Endothelial cell of umbilical vein (primary cell): ENCODE measurements around the gene CPSF3. TPM values are rescaled to one million over a fixed set of nuclear protein-coding genes. Genes with fewer than 3 reads are reported as not detected.

ENCODE experiments used
- BruUV-seq: library from RNA; stranded (reverse); fragments of 400-500 nt; replicated peaks from 2 replicates; lab custom pipeline; 2021; lab: Mats Ljungman, UMichigan
- CTCF ChIA-PET: fragments of 300-600, 350-600 bp; sonication (Branson Sonifier 250); formaldehyde crosslinking; loops from one replicate; lab custom pipeline; 2021; ENCODE audit warnings: antibody characterized with exemption, inconsistent platforms; lab: Charles Lee
- POLR2A ChIA-PET: fragments of 300-600, 350-600 bp; sonication (Branson Sonifier 250); formaldehyde crosslinking; loops from one replicate; lab custom pipeline; 2021; ENCODE audit warnings: antibody characterized with exemption, inconsistent platforms; lab: Charles Lee
- DNase-seq: peaks from one replicate; pipeline ENCODE4 v3.0.0-alpha.2; 2011; ENCODE audit warnings: low read depth, low spot score
- FAIRE-seq: peaks from 2 replicates; lab custom pipeline; 2011; peaks lifted over from hg19 to GRCh38; lab: Jason Lieb, UNC
- H2AFZ ChIP-seq: 2 replicates; pipeline ENCODE4 v1.6.0; 2012; ENCODE audit warnings: low read depth, low read length, control low read depth, inconsistent platforms
- H3K27ac ChIP-seq: 2 replicates; pipeline ENCODE4 v1.5.1; 2011; ENCODE audit warnings: low read depth, mild to moderate bottlenecking, control low read depth, low read length, moderate library complexity; ENCODE audit not compliant: insufficient read depth
- H3K27me3 ChIP-seq, 2 experiments: 2 replicates each; pipeline versions ENCODE4 v1.6.0 to v1.6.1; 2011; ENCODE audit warnings: low read length in 2 of 2, mixed read lengths in 1 of 2; ENCODE audit not compliant: control insufficient read depth in 2 of 2, insufficient read depth in 2 of 2
- H3K36me3 ChIP-seq, 2 experiments: 2 replicates in 1 of 2; 3 replicates in 1 of 2; pipeline ENCODE4 v1.5.1; 2011; ENCODE audit warnings: low read length in 2 of 2, mild to moderate bottlenecking in 1 of 2, moderate library complexity in 1 of 2; ENCODE audit not compliant: control insufficient read depth in 2 of 2, insufficient read depth in 2 of 2; ENCODE audit errors: extremely low read depth in 1 of 2
- H3K4me1 ChIP-seq: 3 replicates; pipeline ENCODE4 v1.5.1; 2011; ENCODE audit warnings: mild to moderate bottlenecking, low read length; ENCODE audit not compliant: control insufficient read depth, insufficient read depth; ENCODE audit errors: extremely low read depth
- H3K4me2 ChIP-seq: 2 replicates; pipeline ENCODE4 v1.6.1; 2011; ENCODE audit warnings: low read length, control low read depth, mixed read lengths; ENCODE audit not compliant: insufficient read depth
- H3K4me3 ChIP-seq, 3 experiments: fragments of 200-600 bp in 1 of 3; sonication (generic), shearing (Covaris generic) in 1 of 3; replicated peaks in 1 of 3; 2 replicates each; pipeline ENCODE4 v1.5.1; 2011 to 2016; ENCODE audit warnings: control low read depth in 3 of 3, low read length in 3 of 3, mild to moderate bottlenecking in 2 of 3, inconsistent platforms in 1 of 3, low read depth in 1 of 3, moderate library complexity in 1 of 3; ENCODE audit not compliant: insufficient read depth in 1 of 3
- H3K79me2 ChIP-seq: 2 replicates; pipeline ENCODE4 v1.6.0; 2012; ENCODE audit warnings: low read length, inconsistent platforms; ENCODE audit not compliant: control insufficient read depth, insufficient read depth
- H3K9ac ChIP-seq: replicated peaks from 2 replicates; pipeline ENCODE3; 2011; ENCODE audit warnings: low read length, control low read depth; ENCODE audit not compliant: insufficient read depth; ENCODE audit errors: extremely low read depth
- H3K9me1 ChIP-seq: replicated peaks from 3 replicates; pipeline ENCODE4 v1.6.0; 2011; ENCODE audit warnings: mild to moderate bottlenecking, low read length; ENCODE audit not compliant: control insufficient read depth, insufficient read depth; ENCODE audit errors: extremely low read depth
- H3K9me3 ChIP-seq: replicated peaks from 2 replicates; pipeline ENCODE4 v1.5.1; 2012; ENCODE audit warnings: low read length, inconsistent platforms; ENCODE audit not compliant: control insufficient read depth, insufficient read depth
- H4K20me1 ChIP-seq: replicated peaks from 2 replicates; pipeline ENCODE3; 2011; ENCODE audit warnings: mild to moderate bottlenecking, low read length; ENCODE audit not compliant: control insufficient read depth, insufficient read depth; ENCODE audit errors: extremely low read depth
- EZH2 ChIP-seq: IDR thresholded peaks from 2 replicates; pipeline ENCODE4 v1.6.1; 2012; ENCODE audit warnings: borderline replicate concordance, low read depth, mild to moderate bottlenecking, moderate library complexity, low read length, inconsistent platforms; ENCODE audit not compliant: severe bottlenecking
- FOS ChIP-seq: IDR thresholded peaks from 2 replicates; pipeline ENCODE4 v1.6.1; 2011; ENCODE audit warnings: mild to moderate bottlenecking, low read length, moderate library complexity, borderline replicate concordance; ENCODE audit not compliant: insufficient read depth
- MYC ChIP-seq: IDR thresholded peaks from one replicate; pipeline ENCODE4 v1.6.1; 2011; ENCODE audit warnings: mild to moderate bottlenecking, low read depth, low read length
- POLR2AphosphoS5 ChIP-seq: IDR thresholded peaks from 2 replicates; pipeline ENCODE4 v1.6.1; 2012; ENCODE audit warnings: low read depth, mild to moderate bottlenecking, control low read depth, low read length, moderate library complexity; ENCODE audit not compliant: insufficient read depth
- dilution Hi-C: fragments of 300-500 bp; cut with MboI; formaldehyde crosslinking; loops from one replicate; pipeline ENCODE4 v1.15.0; 2019; ENCODE audit warnings: low sequenced_read_pairs; ENCODE audit not compliant: extremely low pct_ligation_motif_present
- intact Hi-C: fragments of 100-400 bp; cut with micrococcal nuclease; formaldehyde crosslinking; loops from one replicate; pipeline ENCODE4 v1.10.0; 2022
- polyA plus RNA-seq, 4 experiments: library from polyadenylated mRNA; depleted of rRNA in 3 of 4; stranded (reverse) in 3 of 4; unstranded in 1 of 4; fragments of >200 nt; gene quantifications; 2 replicates each; pipeline versions ENCODE4 v1.2.1 to v1.2.3, GENCODE V29; 2011 to 2012; ENCODE audit warnings: missing spikeins in 1 of 4
- total RNA-seq: library from RNA; stranded (reverse); gene quantifications from 2 replicates; pipeline ENCODE4 v1.2.3, GENCODE V29; 2021
- TF ChIP-seq, protein P1 (sequence below): IDR thresholded peaks from 2 replicates; pipeline ENCODE4 v1.6.1; 2011; ENCODE audit not compliant: insufficient read depth, insufficient read length

Gene CPSF3
- total and polyA plus RNA-seq, 2 donors (not counting 3 experiments of a cell fraction or from before 2014, with no cell fraction given) = 13.7 to 35.6 TPM

DNA sequence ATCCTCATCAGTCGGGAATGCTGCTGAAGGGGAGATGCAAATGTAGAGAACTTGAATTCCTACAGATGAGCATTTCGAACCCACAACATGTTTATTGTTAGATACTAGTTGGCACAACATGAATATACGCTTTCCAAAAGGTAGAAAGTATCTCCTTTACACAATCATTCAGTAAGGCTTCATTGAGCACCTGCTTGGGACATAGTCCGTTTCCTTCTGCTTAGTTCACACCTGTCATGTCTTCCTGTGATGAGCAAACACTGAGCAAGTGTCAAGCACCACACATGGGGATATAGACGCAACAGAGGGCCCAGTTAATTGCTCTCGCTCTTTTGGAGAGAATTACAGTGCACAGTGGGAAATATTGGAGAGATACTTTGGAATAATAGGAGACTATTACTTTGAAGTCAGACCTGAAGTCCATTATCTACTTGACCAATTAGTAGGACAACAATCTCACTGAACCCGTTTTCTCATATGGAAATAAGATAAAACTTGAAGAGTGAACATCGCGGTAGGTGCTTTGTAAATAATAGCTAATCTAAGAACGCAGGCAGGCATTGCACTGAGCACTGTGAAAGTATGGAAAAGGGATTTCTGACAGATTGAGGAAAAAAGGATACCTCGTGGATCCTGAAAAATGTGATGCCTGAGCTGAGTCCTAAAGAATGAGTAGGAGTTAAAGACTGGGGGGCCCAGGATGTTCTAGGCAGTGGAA, 1.2 kb downstream of the CPSF3 start:
- Histone ChIP-seq H3K27ac (no peak overlapping the region), H3K4me1 (peaks cover 16% of the 10 kb centered on the region), H3K9me1 (no peaks in the 10 kb centered on the region), H3K4me2 (peak overlapping the region; percentile 86), H4K20me1 (no peaks in the 10 kb centered on the region), H2AFZ (peak overlapping the region; percentile 80), H3K27me3 (no peaks in the 10 kb centered on the region), H3K9me3 (no peaks in the 10 kb centered on the region), H3K79me2 (peaks cover 40% of the 10 kb centered on the region), H3K9ac (peak overlapping the region; percentile 90), H3K36me3 (no peaks in the 10 kb centered on the region), H3K4me3 (peak overlapping the region; percentile 52 to 98 (median 75))
- no TSS peak for BruUV-seq
- TF ChIP-seq, protein P1, sequence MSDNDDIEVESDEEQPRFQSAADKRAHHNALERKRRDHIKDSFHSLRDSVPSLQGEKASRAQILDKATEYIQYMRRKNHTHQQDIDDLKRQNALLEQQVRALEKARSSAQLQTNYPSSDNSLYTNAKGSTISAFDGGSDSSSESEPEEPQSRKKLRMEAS = no peak
- TF ChIP-seq MYC (no peak), POLR2AphosphoS5 (no peak)
- dilution Hi-C loops = no loop called here
- ChIA-PET POLR2A (interaction anchor here (0.5 kb wide), 1 partner anchor 22 kb away, joined by 3 read pairs; no protein-coding TSS in a partner anchor), CTCF (interaction anchor here (1.6 kb wide), 1 partner anchor 97 kb away, joined by 3 read pairs; no protein-coding TSS in a partner anchor)
- no peak for DNase-seq
- intact Hi-C loops = loop anchor here (5.0 kb wide), 2 partner anchors 187 to 217 kb away; partner anchors contain the start of gene ASAP2
- no peak for FAIRE-seq

DNA sequence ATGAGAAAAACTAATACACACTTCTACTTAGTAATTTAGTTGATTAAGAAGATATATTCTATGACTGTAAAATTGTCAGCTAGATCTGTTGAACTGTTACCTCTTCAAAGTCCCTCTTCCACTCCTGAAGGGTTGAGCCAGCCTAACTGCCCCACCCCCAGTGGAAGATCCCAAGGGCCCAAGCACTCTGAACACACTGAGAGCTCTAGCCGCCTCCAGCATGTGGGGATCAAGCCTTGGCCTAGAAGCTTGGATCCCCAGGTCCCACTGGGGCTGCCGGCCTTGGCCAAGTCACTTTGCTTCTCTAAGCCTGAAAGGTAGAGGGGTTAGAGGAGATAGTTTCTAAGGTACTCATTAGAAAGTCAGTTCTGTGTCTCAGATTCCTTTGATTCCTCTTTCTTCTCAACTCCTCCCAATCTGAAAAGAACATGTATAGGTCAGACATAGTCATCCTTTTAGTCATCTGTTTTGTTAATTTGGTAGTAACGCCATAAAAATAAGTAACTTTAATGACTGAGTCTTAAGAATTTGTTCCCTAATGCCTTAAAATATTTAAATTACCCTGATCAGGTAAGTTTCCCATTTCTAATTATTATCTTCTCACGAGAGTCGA, 5.6 kb downstream of the CPSF3 start:
- DNase-seq (no peak), FAIRE-seq (no peak)
- intact Hi-C loops = no loop called here
- no peak overlapping the region for H3K4me3 ChIP-seq
- no peak overlapping the region for H2AFZ ChIP-seq
- no peaks in the 10 kb centered on the region for H3K9me3 ChIP-seq
- peaks cover 14% of the 10 kb centered on the region for H3K4me1 ChIP-seq
- H3K79me2 ChIP-seq = peaks cover 10% of the 10 kb centered on the region
- no peaks in the 10 kb centered on the region for H3K36me3 ChIP-seq
- BruUV-seq = no TSS peak
- no peak overlapping the region for H3K4me2 ChIP-seq
- H3K9me1 ChIP-seq = no peaks in the 10 kb centered on the region
- TF ChIP-seq FOS (no peak), EZH2 (no peak)
- no peaks in the 10 kb centered on the region for H3K27me3 ChIP-seq
- no peak overlapping the region for H3K9ac ChIP-seq
- CTCF ChIA-PET = no interaction called here
- POLR2A ChIA-PET = no interaction called here
- H3K27ac ChIP-seq = no peak overlapping the region
- dilution Hi-C loops = no loop called here
- no peaks in the 10 kb centered on the region for H4K20me1 ChIP-seq
